GM19395 (cell line): ENCODE measurements around the gene WDR41.

Experiments used
- ATAC-seq: cut with Tn5 transposase; IDR thresholded peaks from one replicate; pipeline ENCODE4 v1.9.1; 2021; ENCODE audit warnings: mild to moderate bottlenecking, moderate library complexity; ENCODE audit not compliant: unreplicated experiment

WDR41 gene

DNA sequence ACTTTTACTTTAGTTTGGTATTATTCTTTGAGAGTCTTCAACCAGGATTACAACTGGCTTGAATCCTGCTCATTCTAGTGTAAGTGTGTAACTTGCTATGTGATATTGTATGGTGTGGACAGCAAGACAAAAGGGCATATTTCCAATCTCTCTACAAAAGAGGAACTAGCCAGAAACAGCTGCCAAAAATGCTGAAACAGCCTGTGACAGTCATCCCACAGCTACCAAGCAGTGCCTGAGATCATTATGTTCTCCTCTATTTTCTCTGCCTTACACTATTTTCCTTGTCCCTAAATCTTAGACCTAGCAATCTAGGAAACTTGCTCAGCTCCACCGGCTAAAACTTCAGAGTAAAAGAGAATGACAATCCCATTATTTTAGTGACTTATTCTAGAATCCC, 42.8 kb downstream of the WDR41 start:
- ATAC-seq, result no peak

DNA sequence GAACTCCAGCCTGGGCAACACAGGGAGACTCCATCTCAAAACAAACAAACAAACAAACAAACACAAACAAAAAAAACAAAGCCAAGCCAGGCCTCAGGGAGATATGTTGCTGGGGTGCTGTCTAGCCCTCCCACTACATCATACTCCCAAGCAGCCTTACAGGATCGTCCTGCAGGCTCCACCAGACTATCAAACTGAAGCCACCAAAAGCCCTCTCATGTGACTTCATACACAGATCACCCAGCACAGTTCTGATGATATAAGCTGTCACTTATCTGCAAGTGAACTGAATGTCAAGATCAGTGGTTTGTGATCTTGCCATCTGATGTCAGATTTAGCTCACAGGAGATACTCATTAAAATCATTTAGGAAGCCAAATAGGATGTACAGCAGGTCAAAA, 43.3 kb downstream of the WDR41 start:
- ATAC-seq, result no peak

DNA sequence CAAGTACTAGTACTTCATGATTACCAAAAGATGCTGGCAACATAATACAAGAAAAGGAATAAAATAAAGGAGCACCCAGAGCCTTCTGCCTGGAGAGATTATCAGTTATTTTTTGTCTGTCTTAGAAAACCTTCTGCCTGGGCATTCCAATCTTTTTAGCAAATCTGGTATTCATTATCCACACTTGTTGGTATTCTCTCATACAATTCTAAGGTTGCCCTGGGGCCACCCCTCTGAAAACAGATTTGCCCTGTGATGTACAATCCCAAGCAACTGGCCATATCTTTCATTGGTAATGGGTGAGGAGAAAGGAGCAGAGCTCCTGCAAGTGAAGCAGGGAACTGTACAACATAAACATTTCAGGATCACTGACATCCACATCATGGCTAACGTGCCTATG, 47.8 kb downstream of the WDR41 start:
- no peak for ATAC-seq

DNA sequence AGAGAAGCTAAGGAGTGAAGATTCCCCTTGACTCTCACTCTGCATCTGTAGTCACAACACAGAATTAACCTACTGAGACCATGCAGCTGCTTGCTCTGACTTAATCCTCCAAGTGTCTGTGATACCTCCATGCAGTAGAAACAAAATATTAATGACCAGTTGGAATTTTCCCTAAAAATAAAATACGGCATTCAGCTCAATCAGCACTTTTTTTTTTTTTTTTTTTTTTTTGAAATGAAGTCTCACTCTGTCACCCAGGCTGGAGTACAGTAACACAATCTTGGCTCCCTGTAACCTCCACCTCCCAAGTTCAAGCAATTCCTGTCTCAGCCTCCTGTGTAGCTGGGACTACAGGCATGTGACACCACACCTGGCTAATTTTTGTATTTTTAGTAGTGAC, 48.4 kb downstream of the WDR41 start:
- ATAC-seq, result no peak

DNA sequence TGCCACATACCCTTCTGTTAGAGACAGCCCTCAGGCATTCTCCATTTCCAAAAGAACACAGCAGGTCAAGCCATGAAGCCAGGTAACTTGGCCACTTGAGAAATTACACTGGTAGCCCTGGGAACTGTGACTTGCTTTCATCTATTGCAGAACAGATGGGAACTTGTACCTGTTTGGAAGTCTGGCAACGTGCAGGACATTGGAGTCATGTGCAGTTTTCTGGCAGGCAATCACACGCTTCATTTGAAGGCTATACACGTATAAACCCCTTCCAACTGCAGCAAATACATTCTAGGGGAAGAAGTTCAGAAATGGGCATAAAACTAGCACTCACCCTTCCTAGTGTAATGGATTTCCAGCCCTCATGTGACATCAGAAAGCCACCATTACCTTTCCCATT, 54.0 kb downstream of the WDR41 start:
- ATAC-seq, result no peak

DNA sequence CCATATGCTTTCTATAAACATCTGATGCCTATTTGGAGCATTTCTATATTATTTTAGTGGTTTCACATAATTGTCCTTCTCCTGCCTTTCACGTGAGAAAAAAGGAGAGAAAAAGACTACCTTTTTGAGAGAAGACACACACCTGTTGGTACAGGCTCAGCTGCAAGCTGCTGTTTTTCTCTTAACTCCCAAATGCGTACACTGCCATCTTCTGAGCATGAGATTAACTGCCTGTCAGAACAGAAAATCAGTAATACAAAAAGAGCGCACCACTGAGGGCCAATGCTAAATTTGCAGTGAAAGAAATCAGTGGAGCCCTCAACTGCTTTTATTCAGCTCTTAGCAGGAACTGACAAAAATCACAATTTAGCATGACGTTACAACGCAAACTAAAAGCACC, 54.9 kb downstream of the WDR41 start:
- no peak for ATAC-seq

DNA sequence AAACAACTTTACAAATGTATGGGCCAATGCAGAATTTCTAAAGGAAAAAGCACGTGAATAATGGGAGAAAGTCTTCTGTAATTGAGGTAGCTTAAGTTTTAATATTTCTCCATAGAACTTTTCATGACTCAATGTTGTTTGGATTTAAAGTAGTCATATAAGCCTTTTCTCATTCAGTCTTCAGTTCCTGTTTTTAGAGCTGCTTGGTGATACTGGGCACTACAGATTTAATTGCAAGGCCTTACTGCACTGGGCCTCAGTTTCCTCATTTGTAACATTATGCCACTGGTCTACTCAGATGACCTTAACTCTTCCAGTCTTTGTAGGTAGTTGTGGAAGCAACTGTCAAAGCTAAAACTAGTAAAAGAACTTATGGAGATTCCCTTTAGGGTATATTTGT, 60.4 kb downstream of the WDR41 start:
- ATAC-seq, result no peak

DNA sequence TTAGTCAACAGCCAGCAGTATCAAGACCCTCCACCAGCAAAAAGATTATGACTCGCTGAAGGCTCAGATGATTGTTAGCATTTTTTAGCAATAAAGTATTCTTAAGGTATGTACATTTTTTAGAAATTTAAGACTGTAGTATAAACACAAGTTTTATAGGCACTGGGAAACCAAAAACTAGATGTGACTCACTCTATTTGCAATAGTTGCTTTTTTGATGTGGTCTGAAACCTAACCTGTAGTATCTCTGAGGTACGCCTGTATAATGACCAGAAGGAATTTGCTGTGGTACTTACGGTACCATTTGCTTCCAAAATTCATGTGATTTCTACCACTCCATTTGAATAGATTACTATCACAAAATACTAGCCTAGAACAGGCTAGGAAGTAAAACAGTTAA, 60.8 kb downstream of the WDR41 start:
- ATAC-seq, result no peak

DNA sequence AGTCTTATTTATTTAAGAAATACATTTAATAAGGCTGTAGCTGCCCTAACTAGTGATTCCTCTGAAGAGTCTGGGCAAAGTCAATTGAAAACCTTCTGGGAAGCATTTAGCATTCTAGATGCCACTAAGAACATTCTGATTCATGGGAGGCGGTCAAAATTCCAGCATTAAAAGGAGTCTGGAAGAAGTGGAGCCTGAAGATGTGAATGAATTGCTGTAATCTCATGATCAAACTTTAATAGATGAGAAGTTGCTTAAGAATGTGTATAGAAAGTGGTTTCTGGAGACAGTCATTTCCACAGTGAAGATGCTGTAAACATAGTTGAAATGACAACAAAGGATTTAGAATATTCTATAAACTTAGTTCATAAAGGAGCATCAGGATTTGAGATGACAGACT, 61.4 kb downstream of the WDR41 start:
- ATAC-seq, result no peak

DNA sequence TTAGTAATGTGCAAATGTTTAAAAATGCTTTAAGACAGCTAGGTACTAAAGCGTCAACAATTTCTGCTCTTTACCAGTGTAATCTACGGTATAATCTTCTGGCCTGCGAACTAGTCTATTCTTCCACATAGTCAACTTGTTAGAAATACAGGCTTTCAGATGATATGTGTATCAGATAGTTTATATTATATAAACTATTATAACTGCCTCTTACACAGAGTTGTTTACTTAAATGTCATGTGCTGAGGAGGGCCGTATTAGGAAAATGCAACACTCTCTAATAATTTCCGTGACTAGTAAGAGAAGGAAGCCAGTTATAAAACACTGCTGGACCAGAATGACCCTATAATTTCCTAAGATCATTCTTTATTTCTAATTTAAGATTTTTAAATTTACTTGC, 63.6 kb downstream of the WDR41 start:
- ATAC-seq, result no peak

DNA sequence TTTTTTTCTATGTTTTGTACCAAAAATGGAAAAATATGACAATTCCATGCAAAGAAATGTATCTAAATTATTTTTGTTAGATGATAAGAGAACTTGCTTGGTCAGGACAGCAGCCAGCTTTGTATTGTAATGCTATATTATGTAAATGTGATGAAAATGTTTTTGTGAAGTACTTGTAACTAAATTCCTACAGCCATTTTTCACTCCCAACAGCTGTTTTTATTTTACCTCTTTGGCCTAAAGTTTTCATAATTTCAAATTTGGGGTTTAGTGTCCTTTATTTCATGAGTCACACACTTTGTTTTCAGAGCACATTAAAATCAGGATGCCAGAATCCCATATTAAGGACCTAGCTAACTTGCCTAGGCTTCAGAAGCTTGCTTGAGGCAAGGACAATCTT, 64.1 kb downstream of the WDR41 start:
- ATAC-seq, result no peak

DNA sequence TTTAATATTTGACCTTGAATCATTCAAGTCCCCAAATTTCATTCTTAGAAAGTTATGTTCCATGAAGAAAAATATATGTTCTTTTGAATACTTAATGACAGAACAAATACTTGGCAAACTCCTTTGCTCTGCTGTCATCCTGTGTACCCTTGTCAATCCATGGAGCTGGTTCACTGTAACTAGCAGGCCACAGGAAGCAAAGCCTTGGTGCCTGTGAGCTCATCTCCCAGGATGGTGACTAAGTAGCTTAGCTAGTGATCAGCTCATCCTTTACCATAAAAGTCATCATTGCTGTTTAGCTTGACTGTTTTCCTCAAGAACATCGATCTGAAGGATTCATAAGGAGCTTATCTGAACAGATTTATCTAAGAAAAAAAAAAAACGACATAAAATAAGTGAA, 65.4 kb downstream of the WDR41 start:
- ATAC-seq, result no peak

DNA sequence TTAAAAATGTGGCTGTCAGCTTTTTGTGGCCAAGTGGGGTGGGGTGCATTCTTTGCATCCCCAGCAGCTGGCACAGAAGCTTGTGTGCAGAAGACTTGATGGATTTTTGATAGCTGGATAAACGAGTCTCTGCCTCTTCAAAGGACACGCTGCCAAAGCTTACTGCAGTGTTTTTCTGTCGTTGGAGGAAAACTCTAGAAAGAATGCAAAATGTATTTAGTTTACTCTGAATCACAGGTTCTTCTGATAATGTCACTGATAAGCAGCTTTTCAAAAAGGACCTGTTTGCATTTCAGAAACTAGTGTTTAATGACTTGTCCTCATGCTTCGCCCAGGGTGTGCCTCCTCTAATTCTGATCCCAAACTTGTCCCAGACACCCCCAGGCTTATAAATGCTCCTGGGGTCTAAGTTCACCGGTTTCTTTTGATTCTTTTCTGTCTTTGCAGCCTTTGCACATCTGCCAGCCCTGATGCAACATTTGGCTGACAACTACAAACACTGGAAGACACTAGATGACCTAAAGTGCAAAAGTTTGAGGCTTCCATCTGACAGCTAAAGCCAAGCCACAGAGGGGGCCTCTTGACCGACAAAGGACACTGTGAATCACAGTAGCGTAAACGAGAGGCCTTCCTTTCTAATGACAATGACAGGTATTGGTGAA, 66.0 kb downstream of the WDR41 start:
- ATAC-seq, result no peak

DNA sequence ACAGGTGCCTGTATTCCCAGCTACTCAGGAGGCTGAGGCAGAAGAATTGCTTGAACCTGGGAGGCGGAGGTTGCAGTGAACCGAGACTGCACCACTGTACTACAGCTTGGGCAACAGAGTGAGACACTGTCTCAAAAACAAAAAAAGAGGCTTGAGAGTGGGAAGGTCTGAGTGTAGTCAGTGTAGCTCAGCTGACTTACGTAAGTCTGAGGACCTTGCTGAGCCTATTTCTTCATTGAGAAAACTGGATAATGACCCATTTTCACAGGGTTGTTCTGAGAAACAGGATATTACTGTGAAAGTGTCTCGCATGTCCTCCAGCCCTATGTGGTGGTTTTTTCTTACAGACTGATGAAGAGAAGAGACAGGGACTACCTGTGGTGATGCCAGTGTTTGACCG, 66.7 kb downstream of the WDR41 start:
- no peak for ATAC-seq

DNA sequence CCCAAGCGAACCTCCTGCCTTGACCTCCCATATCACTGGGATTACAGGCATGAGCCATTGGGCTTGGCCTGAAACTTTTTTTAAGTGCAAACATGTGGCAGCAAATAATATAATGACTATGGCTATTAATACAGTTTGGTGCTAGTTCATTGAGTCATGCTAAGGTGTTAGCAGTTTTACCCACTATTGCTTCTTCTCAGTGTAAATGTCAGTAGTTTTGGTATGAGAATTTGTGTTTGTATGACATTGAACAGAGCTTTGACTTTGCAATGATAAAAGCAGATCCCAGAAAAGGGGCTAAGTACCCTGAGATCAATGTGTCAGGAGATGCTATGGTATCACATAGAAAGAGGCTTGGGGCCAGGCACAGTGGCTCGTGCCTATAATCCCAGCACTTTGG, 67.2 kb downstream of the WDR41 start:
- no peak for ATAC-seq

DNA sequence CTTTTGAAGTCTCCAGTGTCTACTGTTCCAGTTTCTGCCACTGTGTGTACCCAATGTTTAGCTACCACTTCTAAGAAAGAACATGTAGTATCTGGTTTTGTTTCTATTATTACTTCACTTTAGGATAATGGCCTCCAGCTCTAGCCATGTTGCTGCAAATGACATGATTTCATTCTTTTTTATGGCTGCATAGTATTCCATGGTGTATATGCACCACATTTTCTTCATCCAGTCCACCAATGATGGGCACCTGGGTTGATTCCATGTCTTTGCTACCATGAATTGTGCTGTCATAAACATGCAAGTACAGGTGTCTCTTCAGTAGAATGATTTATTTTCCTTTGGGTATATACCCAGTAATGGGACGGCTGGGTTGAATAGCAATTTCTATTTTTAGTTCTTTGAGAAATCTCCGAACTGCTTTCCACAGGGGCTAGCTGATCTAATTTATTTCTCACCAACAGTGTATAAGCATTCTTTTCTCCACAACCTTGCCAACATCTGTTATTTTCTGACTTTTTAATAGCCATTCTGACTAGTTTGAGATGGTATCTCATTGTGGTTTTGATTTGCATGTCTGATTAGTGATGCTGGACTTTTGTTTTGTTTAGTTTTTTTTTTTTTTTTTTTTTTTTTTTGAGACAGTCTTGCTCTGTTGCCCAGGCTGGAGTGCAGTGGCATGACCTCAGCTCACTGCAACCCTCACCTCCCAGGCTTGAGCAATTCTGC, 68.9 kb downstream of the WDR41 start:
- no peak for ATAC-seq

DNA sequence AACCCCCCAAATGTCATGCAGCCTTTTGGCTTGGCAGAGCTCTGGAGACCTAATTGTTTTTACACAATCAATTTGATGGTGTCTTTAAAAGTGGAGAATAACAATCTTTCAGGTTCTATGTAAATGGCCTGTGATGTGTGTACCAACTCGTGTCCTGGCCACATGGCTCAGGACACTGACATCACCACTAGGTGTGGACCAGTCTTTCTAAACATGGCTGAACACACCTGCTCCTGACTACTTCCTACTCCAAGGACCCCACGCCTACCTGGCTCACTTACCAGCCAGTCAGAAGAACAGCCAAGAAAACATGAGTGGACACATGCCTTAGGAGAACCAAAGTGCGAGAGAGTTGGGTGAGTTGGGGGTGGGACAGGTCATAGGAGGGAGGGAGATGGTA, 71.2 kb downstream of the WDR41 start:
- ATAC-seq, result no peak

DNA sequence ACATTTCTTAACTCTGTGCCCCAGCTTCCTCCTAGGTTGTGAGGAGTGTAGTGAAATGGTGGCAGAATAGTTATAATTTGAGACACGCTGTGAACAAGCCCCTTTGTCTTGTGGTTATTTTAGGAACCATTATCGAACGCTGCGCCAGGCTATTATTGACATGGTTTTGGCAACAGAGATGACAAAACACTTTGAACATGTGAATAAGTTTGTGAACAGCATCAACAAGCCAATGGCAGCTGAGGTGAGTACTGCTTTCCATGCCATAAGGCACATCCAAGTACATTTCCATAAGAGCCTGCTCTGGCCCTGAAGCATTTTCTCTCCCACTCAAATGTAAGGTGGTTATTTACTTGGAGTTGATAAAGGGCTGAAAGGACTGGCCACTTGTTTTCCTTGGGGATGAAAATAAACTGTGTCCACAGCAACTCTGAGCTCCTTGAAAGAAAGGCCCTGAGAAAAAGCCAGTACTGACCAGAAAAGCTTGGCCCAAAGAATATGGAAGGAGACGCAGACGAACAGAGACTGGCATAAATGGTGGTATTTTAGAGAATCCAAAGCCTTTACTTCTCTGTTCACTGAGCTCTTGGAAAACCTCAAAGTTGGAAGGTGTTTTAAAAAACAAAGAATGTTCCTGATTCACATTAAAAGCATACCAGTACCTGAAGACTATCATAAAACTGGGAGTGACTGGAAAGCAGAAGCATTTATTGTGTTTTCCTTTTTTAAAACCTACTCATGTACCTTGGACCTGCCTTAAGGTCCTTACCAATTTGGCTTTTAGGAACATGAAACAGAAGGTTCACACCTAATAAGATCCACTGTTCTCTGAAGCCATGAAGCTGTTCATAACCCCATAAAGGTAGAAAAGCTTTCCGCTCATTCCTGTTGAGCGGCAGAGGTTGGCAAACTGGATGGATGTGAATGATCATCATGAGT, 72.2 kb downstream of the WDR41 start:
- no peak for ATAC-seq

DNA sequence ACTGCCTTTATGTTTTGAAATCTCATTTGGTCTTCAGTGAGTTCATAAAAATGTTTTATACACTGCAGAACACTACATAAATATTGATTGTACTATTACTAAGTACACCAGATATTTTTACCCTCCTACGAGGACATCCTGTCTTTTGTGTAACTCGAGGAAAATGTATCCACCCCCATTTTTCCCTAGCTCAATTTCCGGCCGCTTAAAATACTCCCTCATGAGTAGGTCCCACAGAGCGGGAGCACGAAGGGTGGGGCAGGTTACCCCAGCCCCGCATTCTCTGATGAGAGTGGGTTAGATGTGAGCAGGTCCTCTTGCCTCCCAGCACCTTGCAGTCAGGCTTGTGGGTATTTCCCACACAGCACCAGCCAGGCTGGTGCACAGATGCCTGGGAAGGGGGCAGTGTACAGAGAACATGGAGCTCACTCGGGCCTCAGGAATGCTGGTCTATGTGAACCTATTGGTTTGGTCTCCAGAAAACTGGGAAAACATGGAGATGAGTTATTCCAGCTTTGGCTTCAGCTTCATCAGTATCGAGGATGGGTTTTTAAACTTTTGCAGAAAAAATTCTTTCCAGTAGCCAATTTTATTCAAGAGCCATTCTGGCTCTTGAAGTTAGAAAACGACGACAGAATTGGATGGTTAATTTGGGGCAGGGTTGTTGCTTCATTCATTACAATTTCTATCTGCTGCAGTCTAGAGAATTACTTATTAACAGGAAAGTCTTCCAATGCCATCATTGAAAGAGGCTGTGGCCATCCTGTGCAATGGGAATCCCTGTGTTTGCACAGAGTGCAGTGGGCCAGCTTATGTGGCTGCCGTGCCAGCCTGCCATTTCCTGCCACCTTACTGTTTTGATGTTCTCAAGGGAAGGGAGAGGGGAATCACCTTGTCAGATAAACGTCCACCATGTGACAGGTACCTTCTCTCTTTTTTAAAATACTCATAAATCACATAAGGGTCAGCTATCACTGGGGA, 73.2 kb downstream of the WDR41 start:
- ATAC-seq, result no peak

DNA sequence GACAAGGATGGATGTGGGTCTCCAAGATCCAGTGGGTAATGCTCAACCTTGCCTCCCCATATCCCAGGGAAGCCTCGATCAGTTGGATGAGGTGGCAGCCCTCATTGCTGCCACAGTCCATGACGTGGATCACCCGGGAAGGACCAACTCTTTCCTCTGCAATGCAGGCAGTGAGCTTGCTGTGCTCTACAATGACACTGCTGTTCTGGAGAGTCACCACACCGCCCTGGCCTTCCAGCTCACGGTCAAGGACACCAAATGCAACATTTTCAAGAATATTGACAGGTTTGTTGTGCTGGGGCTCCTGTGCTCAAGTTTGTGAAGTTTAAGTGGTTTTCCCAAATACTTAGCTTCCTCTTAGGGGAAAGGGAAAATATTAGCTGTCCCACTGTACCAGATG, 74.0 kb downstream of the WDR41 start:
- ATAC-seq, result no peak

DNA sequence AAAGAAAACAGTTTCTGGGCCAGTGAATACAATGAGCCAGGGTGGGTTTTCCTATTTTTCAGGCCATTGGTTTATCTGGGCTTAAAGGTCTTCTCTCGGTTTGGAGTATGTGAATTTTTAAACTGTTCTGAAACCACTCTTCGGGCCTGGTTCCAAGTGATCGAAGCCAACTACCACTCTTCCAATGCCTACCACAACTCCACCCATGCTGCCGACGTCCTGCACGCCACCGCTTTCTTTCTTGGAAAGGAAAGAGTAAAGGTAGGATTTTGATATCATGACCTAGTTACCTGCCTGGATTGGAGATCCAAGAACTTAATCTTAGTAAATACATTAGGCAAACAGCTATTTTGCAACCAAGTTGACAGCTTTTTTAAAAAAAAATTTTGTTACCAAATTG, 79.1 kb downstream of the WDR41 start:
- no peak for ATAC-seq
